IMR-90 (cell line): Measurements from ENCODE around the gene NECTIN2. TPM values are rescaled to one million over a fixed set of nuclear protein-coding genes. Genes with fewer than 3 reads are reported as not detected.

Source experiments
- ATAC-seq: fragments of 200-7000 bp; cut with Tn5 transposase; 2 replicates; pipeline ENCODE4 v1.9.1; 2020; ENCODE audit warnings: low read depth, mild to moderate bottlenecking, moderate library complexity
- BruUV-seq: library from RNA; stranded (reverse); fragments of 400-500 nt; replicated peaks from 2 replicates; lab custom pipeline; 2021; lab: Mats Ljungman, UMichigan
- CTCF ChIA-PET: fragments of 300-600 bp; formaldehyde crosslinking; extraction: SDS; loops from one replicate; lab custom pipeline; 2021; ENCODE audit warnings: antibody characterized with exemption; lab: Yijun Ruan, JAX
- POLR2A ChIA-PET: fragments of 300-600 bp; sonication (Branson Sonifier 250); formaldehyde crosslinking; loops from one replicate; lab custom pipeline; 2022; ENCODE audit warnings: antibody characterized with exemption; ENCODE audit not compliant: unreplicated experiment; lab: Charles Lee
- DNase-seq: peaks from one replicate; pipeline ENCODE4 v3.0.0; 2013
- H2AFZ ChIP-seq: replicated peaks from 2 replicates; pipeline ENCODE3; 2013; ENCODE audit warnings: low read length, mild to moderate bottlenecking; ENCODE audit not compliant: poor library complexity
- H2AK5ac ChIP-seq: 2 replicates; pipeline ENCODE4 v1.6.1; 2013; ENCODE audit warnings: low read depth, low read length, inconsistent platforms
- H2AK9ac ChIP-seq: replicated peaks from 2 replicates; pipeline ENCODE3; 2013; ENCODE audit warnings: mild to moderate bottlenecking, low read depth, low read length, moderate library complexity; ENCODE audit not compliant: poor library complexity
- H2BK120ac ChIP-seq: 2 replicates; pipeline ENCODE4 v1.6.1; 2013; ENCODE audit warnings: low read depth, low read length, inconsistent platforms
- H2BK15ac ChIP-seq: 3 replicates; pipeline ENCODE4 v1.6.1; 2013; ENCODE audit warnings: low read depth, low read length, inconsistent platforms
- H2BK20ac ChIP-seq: 2 replicates; pipeline ENCODE4 v1.6.1; 2013; ENCODE audit warnings: low read depth, mild to moderate bottlenecking, inconsistent platforms, low read length, moderate library complexity
- H2BK5ac ChIP-seq: 2 replicates; pipeline ENCODE4 v1.6.1; 2013; ENCODE audit warnings: mild to moderate bottlenecking, low read depth, low read length, inconsistent platforms; ENCODE audit not compliant: poor library complexity, severe bottlenecking
- H3K14ac ChIP-seq: replicated peaks from 2 replicates; pipeline ENCODE4 v1.6.1; 2013; ENCODE audit warnings: low read depth, low read length, inconsistent platforms
- H3K18ac ChIP-seq: 2 replicates; pipeline ENCODE4 v1.6.1; 2013; ENCODE audit warnings: low read depth, low read length, control low read depth
- H3K23ac ChIP-seq: 2 replicates; pipeline ENCODE4 v1.6.1; 2013; ENCODE audit warnings: low read depth, low read length, inconsistent platforms
- H3K27ac ChIP-seq: 2 replicates; pipeline ENCODE4 v1.5.1; 2013; ENCODE audit warnings: mild to moderate bottlenecking, control low read depth, low read length; ENCODE audit not compliant: insufficient read depth
- H3K27me3 ChIP-seq: 2 replicates; pipeline ENCODE4 v1.6.1; 2013; ENCODE audit warnings: low read length; ENCODE audit not compliant: control insufficient read depth, insufficient read depth
- H3K36me3 ChIP-seq: 2 replicates; pipeline ENCODE4 v1.6.1; 2013; ENCODE audit warnings: low read length, mixed read lengths; ENCODE audit not compliant: control insufficient read depth, insufficient read depth
- H3K4ac ChIP-seq: 2 replicates; pipeline ENCODE4 v1.6.1; 2013; ENCODE audit warnings: low read depth, low read length, inconsistent platforms
- H3K4me1 ChIP-seq: 2 replicates; pipeline ENCODE4 v1.6.1; 2013; ENCODE audit warnings: low read length, mixed read lengths; ENCODE audit not compliant: control insufficient read depth, insufficient read depth
- H3K4me2 ChIP-seq: 2 replicates; pipeline ENCODE4 v1.6.1; 2013; ENCODE audit warnings: low read depth, mild to moderate bottlenecking, control low read depth, low read length, moderate library complexity
- H3K4me3 ChIP-seq: 2 replicates; pipeline ENCODE4 v1.5.1; 2013; ENCODE audit warnings: low read depth, mild to moderate bottlenecking, control low read depth, low read length, moderate library complexity; ENCODE audit not compliant: insufficient read depth
- H3K56ac ChIP-seq: 2 replicates; pipeline ENCODE4 v1.6.1; 2013; ENCODE audit warnings: low read length, inconsistent platforms; ENCODE audit not compliant: insufficient read depth; ENCODE audit errors: extremely low read depth
- H3K79me1 ChIP-seq, 2 experiments: 2 replicates each; pipeline ENCODE4 v1.6.1; 2013; ENCODE audit warnings: low read length in 2 of 2, inconsistent platforms in 1 of 2, low read depth in 1 of 2
- H3K9ac ChIP-seq: 2 replicates; pipeline ENCODE4 v1.6.1; 2013; ENCODE audit warnings: low read depth, low read length, control low read depth
- H3K9me1 ChIP-seq: 2 replicates; pipeline ENCODE4 v1.6.1; 2013; ENCODE audit warnings: low read length, inconsistent platforms; ENCODE audit not compliant: insufficient read depth
- H3K9me3 ChIP-seq: 2 replicates; pipeline ENCODE4 v1.6.1; 2013; ENCODE audit warnings: low read length; ENCODE audit not compliant: control insufficient read depth, insufficient read depth
- H4K20me1 ChIP-seq: 2 replicates; pipeline ENCODE4 v1.6.1; 2013; ENCODE audit warnings: low read length, inconsistent platforms; ENCODE audit not compliant: insufficient read depth
- H4K5ac ChIP-seq: 2 replicates; pipeline ENCODE4 v1.6.1; 2013; ENCODE audit warnings: mild to moderate bottlenecking, low read depth, low read length, control low read depth
- H4K8ac ChIP-seq, 2 experiments: 2 replicates each; pipeline ENCODE4 v1.6.1; 2013; ENCODE audit warnings: low read depth in 2 of 2, low read length in 2 of 2, control low read depth in 1 of 2, inconsistent platforms in 1 of 2
- H4K91ac ChIP-seq: 2 replicates; pipeline ENCODE4 v1.6.1; 2013; ENCODE audit warnings: low read depth, low read length, inconsistent platforms; ENCODE audit not compliant: insufficient read depth
- BHLHE40 ChIP-seq: fragments of 150-350 bp; IDR thresholded peaks from 2 replicates; pipeline ENCODE4 v1.6.1; 2016; ENCODE audit warnings: mild to moderate bottlenecking, low read depth, low read length
- CHD1 ChIP-seq: IDR thresholded peaks from 2 replicates; pipeline ENCODE4 v1.6.1; 2012; ENCODE audit warnings: low read depth, low read length, improper control_type of control experiment
- FOS ChIP-seq: fragments of 150-350 bp; IDR thresholded peaks from 2 replicates; pipeline ENCODE4 v1.6.1; 2016; ENCODE audit warnings: low read depth, low read length
- MAFK ChIP-seq: IDR thresholded peaks from 2 replicates; pipeline ENCODE4 v1.6.1; 2012; ENCODE audit warnings: low read depth, low read length, improper control_type of control experiment
- MAZ ChIP-seq: IDR thresholded peaks from 2 replicates; pipeline ENCODE4 v1.6.1; 2012; ENCODE audit warnings: low read depth, mild to moderate bottlenecking, low read length, improper control_type of control experiment, moderate library complexity, borderline replicate concordance
- NFE2L2 ChIP-seq: fragments of 150-350 bp; IDR thresholded peaks from 2 replicates; pipeline ENCODE4 v1.6.1; 2016; ENCODE audit warnings: low read depth, mild to moderate bottlenecking, low read length
- POLR2A ChIP-seq: IDR thresholded peaks from 2 replicates; pipeline ENCODE4 v1.6.1; 2012; ENCODE audit warnings: mild to moderate bottlenecking, low read depth, low read length
- RAD21 ChIP-seq: IDR thresholded peaks from 2 replicates; pipeline ENCODE4 v1.6.1; 2012; ENCODE audit warnings: low read length, improper control_type of control experiment
- RCOR1 ChIP-seq: IDR thresholded peaks from 2 replicates; pipeline ENCODE4 v1.6.1; 2012; ENCODE audit warnings: mild to moderate bottlenecking, low read length, improper control_type of control experiment; ENCODE audit not compliant: insufficient replicate concordance
- SMC3 ChIP-seq: fragments of 150-350 bp; IDR thresholded peaks from 2 replicates; pipeline ENCODE4 v1.6.1; 2016; ENCODE audit warnings: low read depth, mild to moderate bottlenecking, antibody characterized with exemption, low read length, moderate library complexity
- WGBS, 2 experiments: methylation state at CpG; one replicate each; pipeline versions ENCODE4 v1.1.5 to v1.1.7; 2013; ENCODE audit warnings: missing lambda C conversion rate in 2 of 2; ENCODE audit not compliant: insufficient read length in 1 of 2; ENCODE audit errors: extremely low coverage in 2 of 2; 5-methylcytosine and 5-hydroxymethylcytosine counted together
- dilution Hi-C: fragments of 300-500 bp; cut with HindIII; formaldehyde crosslinking; loops from one replicate; pipeline ENCODE4 v1.14.3; 2018; ENCODE audit warnings: low sequenced_read_pairs; ENCODE audit not compliant: unreplicated experiment
- in situ Hi-C: fragments of 300-500 bp; cut with MboI; formaldehyde crosslinking; loops from 3 replicates; pipeline ENCODE4 v1.14.3; 2019; ENCODE audit warnings: low sequenced_read_pairs, inconsistent platforms, mixed read lengths
- intact Hi-C: fragments of 100-400 bp; cut with micrococcal nuclease; formaldehyde crosslinking; loops from 2 replicates; pipeline ENCODE4 v1.10.0; 2022
- polyA plus RNA-seq, 3 experiments: library from polyadenylated mRNA; depleted of rRNA; stranded (reverse); fragments of >200 nt; gene quantifications; 2 replicates each; pipeline ENCODE4 v1.2.3, GENCODE V29; 2012; ENCODE audit warnings: low replicate concordance in 1 of 3
- total RNA-seq: library from RNA; depleted of rRNA; stranded (reverse); fragments of >200 nt; gene quantifications from 2 replicates; pipeline ENCODE4 v1.2.3, GENCODE V29; 2012
- TF ChIP-seq, protein P1 (sequence below): conservative IDR thresholded peaks from 2 replicates; pipeline ENCODE4 v1.5.1; 2012; ENCODE audit warnings: mild to moderate bottlenecking, low read depth, low read length, improper control_type of control experiment
- TF ChIP-seq, protein P2 (sequence below): fragments of 150-350 bp; IDR thresholded peaks from 2 replicates; pipeline ENCODE4 v1.6.1; 2016; ENCODE audit warnings: low read depth, mild to moderate bottlenecking, low read length, moderate library complexity, borderline replicate concordance

Gene NECTIN2
- total and polyA plus RNA-seq, 2 of the 4 experiments (the other 2 are of a cell fraction), result 77.8 to 170 TPM

DNA sequence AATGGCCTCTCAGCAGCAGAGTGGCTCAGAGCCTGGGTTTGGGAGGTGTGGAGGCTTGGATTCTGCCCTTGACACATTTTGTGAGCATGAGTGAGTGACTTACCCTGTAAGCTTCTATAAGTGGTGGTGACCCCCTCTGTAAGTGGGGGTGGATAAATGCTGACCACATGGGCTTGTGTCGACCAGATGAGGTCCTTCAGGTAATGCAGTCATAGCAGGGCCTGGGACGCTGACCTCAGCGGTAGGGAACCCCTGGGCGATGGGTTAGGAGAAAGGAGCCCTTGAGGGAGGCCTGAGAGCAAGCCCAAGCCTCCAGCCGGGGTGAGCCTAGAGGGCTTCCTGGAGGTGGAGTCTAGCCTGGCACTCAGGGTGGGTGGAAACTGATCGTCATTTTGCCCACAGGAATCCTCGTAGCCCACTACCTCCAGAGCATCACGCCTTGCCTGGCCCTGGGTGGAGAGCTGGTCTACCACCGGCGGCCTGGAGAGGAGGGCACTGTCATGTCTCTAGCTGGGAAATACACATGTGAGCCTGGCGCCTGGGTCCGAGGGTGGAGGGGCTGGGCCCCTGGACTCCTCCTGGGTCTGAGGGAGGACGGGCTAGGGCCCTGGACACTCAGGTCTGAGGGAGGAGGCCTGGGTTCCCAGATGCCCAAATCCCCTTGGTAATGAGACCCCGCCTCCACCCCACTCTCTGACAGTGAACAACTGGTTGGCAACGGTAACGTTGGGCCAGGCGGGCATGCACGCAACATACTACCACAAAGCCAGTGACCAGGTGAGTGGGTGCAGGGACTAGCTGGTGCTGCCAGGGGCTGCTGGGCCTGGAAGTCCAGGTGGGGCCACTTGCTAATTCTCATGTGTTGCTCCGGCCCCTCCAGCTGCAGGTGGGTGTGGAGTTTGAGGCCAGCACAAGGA lies 54.5 kb downstream of the NECTIN2 start:
- H3K79me1 ChIP-seq, result peaks cover 7 to 14% of the 10 kb centered on the region in 2 experiments; a peak in 2 of 4 replicates
- no peak overlapping the region for H2BK5ac ChIP-seq
- dilution Hi-C loops, result no loop called here
- peaks cover 1% of the 10 kb centered on the region; the same call in 1 of the 2 replicates for H3K4me1 ChIP-seq
- TF ChIP-seq MAZ, result no peak
- TF ChIP-seq, protein P1, sequence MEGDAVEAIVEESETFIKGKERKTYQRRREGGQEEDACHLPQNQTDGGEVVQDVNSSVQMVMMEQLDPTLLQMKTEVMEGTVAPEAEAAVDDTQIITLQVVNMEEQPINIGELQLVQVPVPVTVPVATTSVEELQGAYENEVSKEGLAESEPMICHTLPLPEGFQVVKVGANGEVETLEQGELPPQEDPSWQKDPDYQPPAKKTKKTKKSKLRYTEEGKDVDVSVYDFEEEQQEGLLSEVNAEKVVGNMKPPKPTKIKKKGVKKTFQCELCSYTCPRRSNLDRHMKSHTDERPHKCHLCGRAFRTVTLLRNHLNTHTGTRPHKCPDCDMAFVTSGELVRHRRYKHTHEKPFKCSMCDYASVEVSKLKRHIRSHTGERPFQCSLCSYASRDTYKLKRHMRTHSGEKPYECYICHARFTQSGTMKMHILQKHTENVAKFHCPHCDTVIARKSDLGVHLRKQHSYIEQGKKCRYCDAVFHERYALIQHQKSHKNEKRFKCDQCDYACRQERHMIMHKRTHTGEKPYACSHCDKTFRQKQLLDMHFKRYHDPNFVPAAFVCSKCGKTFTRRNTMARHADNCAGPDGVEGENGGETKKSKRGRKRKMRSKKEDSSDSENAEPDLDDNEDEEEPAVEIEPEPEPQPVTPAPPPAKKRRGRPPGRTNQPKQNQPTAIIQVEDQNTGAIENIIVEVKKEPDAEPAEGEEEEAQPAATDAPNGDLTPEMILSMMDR, result no peak
- TF ChIP-seq RCOR1, result no peak
- TF ChIP-seq BHLHE40, result no peak
- no peak for TF ChIP-seq FOS
- TF ChIP-seq POLR2A, result no peak
- no peak for TF ChIP-seq NFE2L2
- TF ChIP-seq MAFK, result no peak
- TF ChIP-seq CHD1, result no peak
- TF ChIP-seq SMC3, result no peak
- TF ChIP-seq, protein P2, sequence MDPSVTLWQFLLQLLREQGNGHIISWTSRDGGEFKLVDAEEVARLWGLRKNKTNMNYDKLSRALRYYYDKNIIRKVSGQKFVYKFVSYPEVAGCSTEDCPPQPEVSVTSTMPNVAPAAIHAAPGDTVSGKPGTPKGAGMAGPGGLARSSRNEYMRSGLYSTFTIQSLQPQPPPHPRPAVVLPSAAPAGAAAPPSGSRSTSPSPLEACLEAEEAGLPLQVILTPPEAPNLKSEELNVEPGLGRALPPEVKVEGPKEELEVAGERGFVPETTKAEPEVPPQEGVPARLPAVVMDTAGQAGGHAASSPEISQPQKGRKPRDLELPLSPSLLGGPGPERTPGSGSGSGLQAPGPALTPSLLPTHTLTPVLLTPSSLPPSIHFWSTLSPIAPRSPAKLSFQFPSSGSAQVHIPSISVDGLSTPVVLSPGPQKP, result no peak
- no peak for TF ChIP-seq RAD21
- no peak overlapping the region for H4K91ac ChIP-seq
- peaks cover 43% of the 10 kb centered on the region for H3K36me3 ChIP-seq
- peaks cover 4% of the 10 kb centered on the region for H3K27me3 ChIP-seq
- no peaks in the 10 kb centered on the region for H3K9me3 ChIP-seq
- no peak overlapping the region for H3K4me2 ChIP-seq
- no peak overlapping the region for H4K8ac ChIP-seq
- no peak overlapping the region for H3K27ac ChIP-seq
- H3K23ac ChIP-seq, result no peak overlapping the region
- H3K4ac ChIP-seq, result no peak overlapping the region
- no TSS peak for BruUV-seq
- H2BK20ac ChIP-seq, result no peak overlapping the region
- in situ Hi-C loops, result no loop called here
- DNase-seq, result no peak
- WGBS, 2 experiments, result 90% methylated on average over 4 of the region's 19 CpGs; no CpG with 5 or more reads in 1 of the 2 experiments
- H3K14ac ChIP-seq, result no peak overlapping the region
- no peak overlapping the region for H2AK5ac ChIP-seq
- H3K4me3 ChIP-seq, result no peak overlapping the region
- H3K9ac ChIP-seq, result no peak overlapping the region
- CTCF ChIA-PET, result no interaction called here
- H3K56ac ChIP-seq, result no peak overlapping the region
- POLR2A ChIA-PET, result no interaction called here
- H2BK120ac ChIP-seq, result no peak overlapping the region
- H3K18ac ChIP-seq, result no peak overlapping the region
- H2AK9ac ChIP-seq, result no peak overlapping the region
- H2BK15ac ChIP-seq, result no peak overlapping the region
- no peak for ATAC-seq
- intact Hi-C loops, result no loop called here
- no peak overlapping the region for H4K5ac ChIP-seq
- H4K20me1 ChIP-seq, result peaks cover 4% of the 10 kb centered on the region; the same call in 1 of the 2 replicates
- no peak overlapping the region for H2AFZ ChIP-seq
- H3K9me1 ChIP-seq, result no peaks in the 10 kb centered on the region
